Dermis microvascular lymphatic vessel endothelial cell (primary cell): ENCODE data around the gene USP4. TPM values are rescaled to one million over a fixed set of nuclear protein-coding genes. Genes with fewer than 3 reads are reported as not detected.
"Not testable (repeated sequence)": the region's sequence is repeated elsewhere in the genome, so short reads cannot be mapped to it uniquely, and the experiment has no call there.

Experiments used
- DNase-seq, 2 donors: peaks; one replicate each; pipeline versions ENCODE4 v3.0.0 to v3.0.0-alpha.2; 2010; ENCODE audit warnings: low read depth in 2 of 2
- total RNA-seq: library from RNA; depleted of rRNA; stranded (reverse); fragments of >200 nt; gene quantifications from 2 replicates; pipeline ENCODE4 v1.2.1, GENCODE V29; 2014

USP4 gene
- total RNA-seq, 1 donor from 2014 or later, result 20.4 TPM

DNA sequence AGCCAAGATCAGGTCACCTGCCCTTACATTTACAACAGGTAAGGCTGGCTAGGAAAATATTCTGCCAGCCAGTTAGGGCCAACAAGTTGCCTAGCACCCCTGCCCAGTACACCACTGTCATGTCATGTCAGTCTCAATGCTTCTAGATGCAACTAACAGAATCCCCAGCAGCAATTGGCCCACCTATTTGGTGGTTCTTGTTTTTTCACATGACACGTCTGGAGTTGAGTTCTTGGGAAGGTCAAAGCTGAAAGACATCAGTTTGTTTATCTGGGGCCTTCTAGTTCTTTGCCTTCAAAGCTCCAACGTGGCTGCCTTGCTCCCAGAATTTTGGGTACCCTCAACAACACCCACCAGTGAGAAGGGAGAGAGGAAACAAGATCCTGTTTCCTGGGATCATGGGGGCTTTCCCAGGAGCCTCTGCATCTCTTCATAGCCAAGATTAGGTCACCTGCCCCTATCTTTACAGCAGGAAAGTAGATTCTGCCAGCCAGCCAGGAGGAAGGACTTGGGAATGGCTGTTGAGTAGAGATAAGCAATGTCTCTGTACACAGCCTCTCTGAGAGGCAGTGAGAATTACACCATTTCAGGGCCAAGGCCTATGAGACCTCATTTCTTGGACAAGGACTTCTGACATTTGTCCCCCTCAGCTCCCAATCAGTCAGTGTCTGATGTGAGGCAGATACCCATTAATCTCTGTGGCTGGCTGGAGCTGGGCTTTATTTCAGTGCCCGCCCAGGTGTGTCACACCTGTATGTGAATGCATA lies 9.7 kb upstream of the USP4 start:
- DNase-seq, result peak in 1 of 2 donors; percentile 53

DNA sequence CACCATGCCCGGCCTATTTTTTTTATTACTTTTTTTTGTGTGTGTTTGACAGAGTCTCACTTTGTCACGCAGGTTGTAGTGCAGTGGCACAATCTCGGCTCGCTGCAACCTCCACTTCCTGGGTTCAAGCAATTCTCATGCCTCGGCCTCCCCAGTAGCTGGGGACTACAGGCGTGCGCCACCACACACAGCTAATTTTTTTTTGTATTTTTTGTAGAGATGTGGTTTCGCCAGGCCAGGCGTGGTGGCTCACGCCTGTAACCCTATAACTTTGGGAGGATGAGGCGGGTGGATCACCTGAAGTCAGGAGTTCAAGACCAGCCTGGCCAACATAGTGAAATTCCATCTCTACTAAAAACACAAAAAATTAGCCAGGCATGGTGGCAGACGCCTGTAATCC lies 8.5 kb upstream of the USP4 start:
- not testable (repeated sequence) for DNase-seq

GRCh38 chr3:49346797-49347251 lies 7.0 kb upstream of the USP4 start:
- peak in 1 of 2 donors; percentile 12 for DNase-seq

GRCh38 chr3:49343163-49343562 lies 3.3 kb upstream of the USP4 start:
- no peak for DNase-seq

DNA sequence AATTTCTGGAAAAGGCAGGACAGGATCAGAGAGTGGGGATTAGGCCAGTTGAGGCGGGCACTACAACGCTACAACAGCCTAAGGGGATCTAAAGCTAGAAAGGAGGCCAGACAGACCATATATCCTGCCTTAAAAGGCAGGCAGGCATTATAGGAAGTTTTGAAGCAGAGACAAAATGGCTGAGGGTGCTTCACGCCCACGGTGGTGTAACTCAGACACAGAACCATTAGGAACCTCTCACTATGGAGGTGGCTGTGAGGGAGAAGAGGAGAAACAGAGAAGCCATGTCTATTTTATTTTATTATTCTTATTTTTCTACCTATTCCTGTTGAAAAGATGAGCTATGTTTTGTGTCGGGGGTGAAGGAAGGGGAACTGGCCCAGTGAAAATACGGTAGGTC lies 2.1 kb upstream of the USP4 start:
- DNase-seq, result no peak

DNA sequence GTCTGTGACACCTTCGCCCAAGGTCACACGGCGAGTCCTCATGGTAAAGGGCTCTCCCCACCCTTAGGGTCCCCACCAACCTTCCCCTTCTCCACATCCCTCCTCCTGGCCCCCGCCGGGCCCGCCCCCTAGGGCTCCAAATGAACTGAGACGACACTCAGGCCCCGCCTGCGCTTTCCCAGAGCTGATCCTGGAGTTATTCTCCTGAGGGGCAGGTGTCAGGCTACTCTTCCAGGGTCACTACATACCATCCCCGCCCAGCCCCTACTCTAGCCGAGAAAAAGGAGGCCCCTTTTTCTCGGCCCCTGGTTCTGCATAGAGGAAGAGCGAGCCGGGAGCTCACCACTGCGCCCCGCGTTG lies 292 bp downstream of the USP4 start:
- no peak for DNase-seq

DNA sequence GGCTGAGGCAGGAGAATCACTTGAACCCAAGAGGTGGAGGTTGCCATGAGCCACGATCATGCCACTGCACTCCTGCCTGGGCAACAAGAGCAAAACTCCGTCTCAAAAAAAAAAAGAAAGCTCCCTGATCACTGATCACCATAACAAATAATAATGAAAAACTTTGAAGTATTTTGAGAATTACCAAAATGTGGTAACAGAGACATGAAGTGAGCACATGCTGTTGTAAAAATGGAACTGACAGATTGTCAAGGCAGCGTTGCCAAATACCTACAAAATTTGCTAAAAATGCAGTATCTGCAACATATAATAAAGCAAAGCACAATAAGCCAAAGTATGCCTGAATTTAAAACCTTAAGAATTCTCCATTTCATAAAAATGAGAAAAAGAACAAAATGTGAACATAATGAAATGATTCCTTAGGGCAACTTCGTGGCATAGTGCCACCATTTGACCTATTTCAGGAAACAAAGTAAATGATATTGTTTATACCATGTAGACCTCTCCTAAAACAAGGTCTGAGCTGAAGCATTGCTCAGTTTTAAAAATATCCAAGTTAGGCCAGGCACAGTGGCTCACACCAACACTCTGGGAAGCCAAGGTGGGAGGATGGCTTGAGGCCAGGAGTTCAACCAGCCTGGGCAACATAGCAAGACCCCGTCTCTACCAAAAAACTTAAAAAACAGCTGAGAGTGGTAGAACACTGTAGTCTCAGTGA lies 5.8 kb downstream of the USP4 start:
- DNase-seq, result no peak

DNA sequence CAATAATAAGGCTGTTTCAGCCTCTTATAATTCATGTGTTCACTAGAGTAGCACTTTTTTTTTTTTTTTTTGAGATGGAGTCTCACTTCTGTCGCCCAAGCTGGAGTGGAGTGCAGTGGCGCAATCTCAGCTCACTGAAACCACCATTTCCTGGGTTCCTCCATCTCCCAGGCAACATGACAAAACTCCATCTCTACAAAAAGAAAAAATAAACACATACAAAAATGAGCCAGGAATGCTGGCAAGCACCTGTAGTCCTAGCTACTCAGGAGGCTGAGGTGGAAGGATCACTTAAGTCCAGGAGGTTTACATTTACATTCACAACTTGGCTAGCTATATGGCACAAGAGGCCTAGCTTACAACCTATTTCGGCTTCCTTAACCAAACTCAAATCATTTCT lies 6.8 kb downstream of the USP4 start:
- no peak for DNase-seq

- DNase-seq, result no peak
These were observed 10.7 kb downstream of the USP4 start for GRCh38 chr3:49329186-49329585.

- not testable (repeated sequence) for DNase-seq
These were observed 11.5 kb downstream of the USP4 start for GRCh38 chr3:49328350-49328749.

DNA sequence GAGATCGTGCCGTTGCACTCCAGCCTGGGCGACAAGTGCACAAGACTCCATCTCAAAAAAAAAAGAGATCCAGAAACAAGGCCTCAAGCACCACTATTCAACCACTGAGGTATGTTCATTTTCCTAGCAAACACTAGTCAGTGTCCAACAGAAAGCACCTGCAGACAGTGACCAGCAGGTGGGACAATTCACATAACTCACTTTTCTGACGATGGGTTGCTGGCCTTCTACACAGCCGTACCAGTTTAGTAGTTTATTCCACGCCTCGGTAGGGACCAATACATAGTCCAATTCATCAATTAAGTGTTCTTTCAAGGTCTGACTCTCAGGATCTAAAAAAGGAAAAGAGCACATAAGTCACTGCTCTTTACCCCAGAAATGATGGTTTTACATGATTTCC lies 12.4 kb downstream of the USP4 start:
- peak; percentile 28 to 43 for DNase-seq

- DNase-seq, result no peak
These were observed 15.1 kb downstream of the USP4 start for GRCh38 chr3:49324768-49325167.

- no peak for DNase-seq
These were observed 23.0 kb downstream of the USP4 start for GRCh38 chr3:49316696-49317457.

- DNase-seq, result peak in 1 of 2 donors; percentile 67
These were observed 25.8 kb downstream of the USP4 start for GRCh38 chr3:49313896-49314688.

DNA sequence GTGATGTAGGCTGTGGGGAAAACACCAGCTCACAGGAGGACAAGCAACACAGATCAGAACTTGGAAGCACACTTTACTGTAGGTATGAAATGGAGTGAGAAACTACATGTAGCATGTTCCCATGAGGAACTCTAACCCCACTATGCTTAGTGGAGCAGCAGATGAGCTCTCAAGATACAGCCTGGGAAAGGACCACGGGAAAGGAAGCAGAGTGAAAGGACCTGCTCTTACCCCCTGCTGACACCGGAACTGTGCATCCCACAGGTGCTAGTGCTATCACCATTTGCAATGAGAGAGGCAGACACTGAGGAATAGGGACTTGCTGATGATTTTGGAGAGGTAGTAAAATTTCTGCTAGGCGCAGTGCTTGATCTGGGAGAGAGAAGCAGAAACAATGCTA lies 28.6 kb downstream of the USP4 start:
- DNase-seq, result no peak

- DNase-seq, result no peak
These were observed 29.2 kb downstream of the USP4 start for GRCh38 chr3:49310677-49311076.

DNA sequence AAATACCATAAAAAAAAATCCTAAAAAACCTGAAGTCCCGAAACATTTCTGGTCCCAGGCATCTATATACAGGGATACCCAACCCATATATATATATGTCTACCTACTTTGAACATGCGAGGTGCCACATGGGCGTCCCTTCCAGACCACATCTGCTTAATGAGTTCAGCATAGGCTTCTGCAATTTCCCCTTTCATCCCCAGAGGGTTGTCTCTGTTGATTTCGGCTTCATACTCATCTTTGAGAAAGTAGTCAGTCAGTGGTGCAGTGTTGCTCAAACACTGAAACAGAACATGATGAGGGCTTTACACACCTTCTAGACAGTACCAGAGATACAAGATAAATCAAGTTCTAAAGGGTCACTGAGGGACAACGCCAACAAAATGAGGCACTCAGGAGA lies 34.2 kb downstream of the USP4 start:
- no peak for DNase-seq

DNA sequence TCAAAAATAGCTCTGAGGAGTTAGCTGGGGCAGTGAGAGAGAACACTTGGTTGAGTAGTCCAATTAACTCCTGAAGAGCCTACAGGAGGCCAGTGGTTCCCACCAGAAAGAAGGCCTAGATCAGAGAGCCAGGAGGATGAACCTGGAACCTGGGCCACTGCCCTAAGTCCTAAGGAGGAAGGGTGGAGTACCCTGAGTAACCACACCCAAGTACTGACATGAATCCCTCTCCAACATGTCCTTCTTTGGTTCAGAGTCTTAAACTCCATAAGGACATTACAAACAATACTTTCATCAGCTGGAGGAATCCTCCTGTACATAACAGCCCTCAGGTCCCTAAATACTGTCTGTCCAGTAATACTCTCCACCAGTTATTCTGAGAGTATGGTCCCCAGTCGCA lies 37.2 kb downstream of the USP4 start:
- no peak for DNase-seq

GRCh38 chr3:49300595-49300994 lies 39.3 kb downstream of the USP4 start:
- DNase-seq, result no peak

- no peak for DNase-seq
These were observed 41.3 kb downstream of the USP4 start for GRCh38 chr3:49298511-49298910.

GRCh38 chr3:49296781-49297411 lies 43.0 kb downstream of the USP4 start:
- no peak for DNase-seq
